WTC11 (cell line): ENCODE measurements around the gene KIF21A. TPM values are rescaled to one million over a fixed set of nuclear protein-coding genes. Genes with fewer than 3 reads are reported as not detected.

Source experiments
- ATAC-seq: fragments of 200-7000 bp; cut with Tn5 transposase; 2 replicates; pipeline ENCODE4 v1.10.0; 2021; ENCODE audit warnings: mild to moderate bottlenecking, moderate library complexity
- CTCF ChIA-PET: fragments of 300-600 bp; sonication (Branson Sonifier 250); formaldehyde crosslinking; loops from one replicate; lab custom pipeline; 2021; ENCODE audit warnings: antibody characterized with exemption; lab: Charles Lee
- POLR2A ChIA-PET: fragments of 350-600 bp; sonication (Branson Sonifier 250); formaldehyde crosslinking; loops from one replicate; lab custom pipeline; 2021; ENCODE audit warnings: antibody characterized with exemption; lab: Charles Lee
- DNase-seq: peaks from one replicate; pipeline ENCODE4 v3.0.0; 2021; ENCODE audit warnings: low spot score
- H3K27ac Mint-ChIP-seq: 2 replicates; pipeline ENCODE4 v1.8.0; 2021; ENCODE audit warnings: mixed read lengths
- H3K27me3 Mint-ChIP-seq: 2 replicates; pipeline ENCODE4 v1.8.0; 2021; ENCODE audit warnings: low read depth, mild to moderate bottlenecking, moderate library complexity, mixed read lengths
- H3K36me3 Mint-ChIP-seq: 2 replicates; pipeline ENCODE4 v1.8.0; 2021; ENCODE audit warnings: mixed read lengths
- H3K4me1 Mint-ChIP-seq: 2 replicates; pipeline ENCODE4 v1.8.0; 2022; ENCODE audit warnings: mixed read lengths
- H3K4me3 Mint-ChIP-seq: 2 replicates; pipeline ENCODE4 v1.8.0; 2021; ENCODE audit warnings: mild to moderate bottlenecking, moderate library complexity, mixed read lengths
- H3K9me3 Mint-ChIP-seq: 2 replicates; pipeline ENCODE4 v1.8.0; 2021; ENCODE audit warnings: mixed read lengths
- CREM ChIP-seq: sonication (generic); formaldehyde crosslinking; IDR thresholded peaks from 2 replicates; pipeline ENCODE4 v1.8.1; 2022; ENCODE audit warnings: mild to moderate bottlenecking, missing genetic modification reagents, moderate library complexity
- EMX1 ChIP-seq: fragments of 250-450 bp; sonication (Bioruptor Pico); IDR thresholded peaks from 2 replicates; pipeline ENCODE4 v1.8.0; 2021; ENCODE audit warnings: mild to moderate bottlenecking
- ESRRA ChIP-seq: sonication (generic); formaldehyde crosslinking; IDR thresholded peaks from 2 replicates; pipeline ENCODE4 v1.8.1; 2022; ENCODE audit warnings: mild to moderate bottlenecking, missing genetic modification reagents, borderline replicate concordance
- KAT7 ChIP-seq: sonication (generic); formaldehyde crosslinking; IDR thresholded peaks from 2 replicates; pipeline ENCODE4 v1.8.1; 2023; ENCODE audit warnings: missing genetic modification reagents, mild to moderate bottlenecking, borderline replicate concordance
- MAX ChIP-seq: sonication (generic); formaldehyde crosslinking; IDR thresholded peaks from 2 replicates; pipeline ENCODE4 v1.8.0; 2022; ENCODE audit warnings: mild to moderate bottlenecking, missing genetic modification reagents
- NFATC4 ChIP-seq: fragments of 250-450 bp; sonication (Bioruptor Pico); IDR thresholded peaks from 2 replicates; pipeline ENCODE4 v1.9.0; 2021; ENCODE audit warnings: mild to moderate bottlenecking
- NFE2L1 ChIP-seq: sonication (generic); formaldehyde crosslinking; IDR thresholded peaks from 2 replicates; pipeline ENCODE4 v1.8.1; 2023; ENCODE audit warnings: missing genetic modification reagents
- NR3C1 ChIP-seq: sonication (generic); formaldehyde crosslinking; conservative IDR thresholded peaks from 2 replicates; pipeline ENCODE4 v1.8.1; 2023; ENCODE audit warnings: low read depth, mild to moderate bottlenecking, missing genetic modification reagents
- PRDM15 ChIP-seq: sonication (generic); formaldehyde crosslinking; IDR thresholded peaks from 2 replicates; pipeline ENCODE4 v1.8.0; 2022; ENCODE audit warnings: missing genetic modification reagents
- PRRX2 ChIP-seq: fragments of 250-450 bp; sonication (Bioruptor Pico); IDR thresholded peaks from 2 replicates; pipeline ENCODE4 v1.8.0; 2021; ENCODE audit warnings: mild to moderate bottlenecking
- RELA ChIP-seq: sonication (generic); formaldehyde crosslinking; IDR thresholded peaks from 2 replicates; pipeline ENCODE4 v1.8.1; 2022; ENCODE audit warnings: missing genetic modification reagents, mild to moderate bottlenecking, borderline replicate concordance
- SOX15 ChIP-seq: fragments of 250-450 bp; sonication (Bioruptor Pico); IDR thresholded peaks from 2 replicates; pipeline ENCODE4 v1.9.0; 2021; ENCODE audit warnings: mild to moderate bottlenecking
- TEAD1 ChIP-seq: sonication (generic); formaldehyde crosslinking; IDR thresholded peaks from 2 replicates; pipeline ENCODE4 v1.8.0; 2022; ENCODE audit warnings: mild to moderate bottlenecking, missing genetic modification reagents
- ZBTB43 ChIP-seq: sonication (generic); formaldehyde crosslinking; IDR thresholded peaks from 2 replicates; pipeline ENCODE4 v1.8.1; 2023; ENCODE audit warnings: mild to moderate bottlenecking, missing genetic modification reagents
- ZNF416 ChIP-seq: fragments of 250-450 bp; sonication (Bioruptor Pico); IDR thresholded peaks from 2 replicates; pipeline ENCODE4 v1.9.0; 2021; ENCODE audit warnings: mild to moderate bottlenecking, inconsistent platforms
- ZNF512 ChIP-seq: sonication (generic); formaldehyde crosslinking; IDR thresholded peaks from 2 replicates; pipeline ENCODE4 v1.8.1; 2022; ENCODE audit warnings: missing genetic modification reagents, borderline replicate concordance
- ZNF671 ChIP-seq: fragments of 250-450 bp; sonication (Bioruptor Pico); IDR thresholded peaks from 2 replicates; pipeline ENCODE4 v1.8.0; 2021; ENCODE audit warnings: mild to moderate bottlenecking
- total RNA-seq: library from RNA; stranded (reverse); gene quantifications from 3 replicates; pipeline ENCODE4 v1.2.3, GENCODE V29; 2021
- TF ChIP-seq, protein P1 (sequence below): sonication (generic); formaldehyde crosslinking; IDR thresholded peaks from 2 replicates; pipeline ENCODE4 v1.8.1; 2023; ENCODE audit warnings: mild to moderate bottlenecking, moderate library complexity, missing genetic modification reagents
- TF ChIP-seq, protein P2 (sequence below): sonication (generic); formaldehyde crosslinking; IDR thresholded peaks from 2 replicates; pipeline ENCODE4 v1.8.0; 2023; ENCODE audit warnings: missing genetic modification reagents, mild to moderate bottlenecking, borderline replicate concordance

The KIF21A gene
- total RNA-seq, 1 experiment from 2014 or later = 34.7 TPM

- POLR2A ChIA-PET = no interaction called here
- no peak for ATAC-seq
- CTCF ChIA-PET = interaction anchor here (1.4 to 1.6 kb wide), 2 partner anchors 10 to 28 kb away, joined by 4 to 5 read pairs; no protein-coding TSS in a partner anchor
These were observed 39.5 kb downstream of the KIF21A start for GRCh38 chr12:39403376-39403775.

DNA sequence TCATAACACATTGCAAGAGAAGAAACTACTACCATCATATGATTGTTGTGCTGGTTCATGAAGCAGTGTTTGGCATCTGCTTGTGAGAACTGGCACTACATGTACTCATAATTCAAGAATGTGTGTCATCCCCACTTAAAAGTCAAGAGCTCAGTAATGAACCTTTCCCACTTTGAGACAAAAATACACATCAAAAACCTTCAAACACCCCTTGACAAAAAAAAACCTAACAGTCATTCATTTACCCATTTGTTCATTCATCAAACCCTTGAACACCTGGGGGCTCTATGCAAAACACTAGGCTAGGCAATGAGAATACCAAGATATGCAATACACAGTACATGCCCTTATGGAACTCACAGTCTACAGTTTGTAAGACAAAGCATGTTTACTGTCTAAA lies 40.0 kb downstream of the KIF21A start:
- no peak for TF ChIP-seq ZBTB43
- no peak for TF ChIP-seq ZNF416 (CRISPR knock-in tag)
- no peak for TF ChIP-seq RELA (CRISPR knock-in tag)
- TF ChIP-seq ESRRA (CRISPR knock-in tag) = no peak
- no peak for TF ChIP-seq NFATC4
- no peak for TF ChIP-seq NR3C1 (CRISPR knock-in tag)
- no peak for TF ChIP-seq PRDM15 (CRISPR knock-in tag)
- no peak for TF ChIP-seq SOX15 (CRISPR knock-in tag)
- TF ChIP-seq TEAD1 = no peak

More at GRCh38 chr12:39403376-39403775, 39.5 kb downstream of the KIF21A start:
- Mint-ChIP-seq H3K4me1 (peaks cover 45% of the 10 kb centered on the region), H3K27ac (no peak overlapping the region), H3K27me3 (no peaks in the 10 kb centered on the region), H3K4me3 (no peak overlapping the region), H3K36me3 (no peaks in the 10 kb centered on the region), H3K9me3 (no peaks in the 10 kb centered on the region)
- no peak for TF ChIP-seq ZNF512
- no peak for DNase-seq

GRCh38 chr12:39401459-39401858 lies 41.5 kb downstream of the KIF21A start:
- CTCF ChIA-PET = no interaction called here
- Mint-ChIP-seq H3K27me3 (no peaks in the 10 kb centered on the region), H3K4me3 (no peak overlapping the region)
- TF ChIP-seq EMX1 (CRISPR knock-in tag) (no peak), CREM (CRISPR knock-in tag) (no peak), ZNF671 (CRISPR knock-in tag) (no peak), NFE2L1 (no peak), PRRX2 (CRISPR knock-in tag) (no peak), KAT7 (CRISPR knock-in tag) (no peak), MAX (CRISPR knock-in tag) (no peak)
- TF ChIP-seq, protein P1, sequence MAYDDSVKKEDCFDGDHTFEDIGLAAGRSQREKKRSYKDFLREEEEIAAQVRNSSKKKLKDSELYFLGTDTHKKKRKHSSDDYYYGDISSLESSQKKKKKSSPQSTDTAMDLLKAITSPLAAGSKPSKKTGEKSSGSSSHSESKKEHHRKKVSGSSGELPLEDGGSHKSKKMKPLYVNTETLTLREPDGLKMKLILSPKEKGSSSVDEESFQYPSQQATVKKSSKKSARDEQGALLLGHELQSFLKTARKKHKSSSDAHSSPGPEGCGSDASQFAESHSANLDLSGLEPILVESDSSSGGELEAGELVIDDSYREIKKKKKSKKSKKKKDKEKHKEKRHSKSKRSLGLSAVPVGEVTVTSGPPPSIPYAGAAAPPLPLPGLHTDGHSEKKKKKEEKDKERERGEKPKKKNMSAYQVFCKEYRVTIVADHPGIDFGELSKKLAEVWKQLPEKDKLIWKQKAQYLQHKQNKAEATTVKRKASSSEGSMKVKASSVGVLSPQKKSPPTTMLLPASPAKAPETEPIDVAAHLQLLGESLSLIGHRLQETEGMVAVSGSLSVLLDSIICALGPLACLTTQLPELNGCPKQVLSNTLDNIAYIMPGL = no peak
- TF ChIP-seq, protein P2, sequence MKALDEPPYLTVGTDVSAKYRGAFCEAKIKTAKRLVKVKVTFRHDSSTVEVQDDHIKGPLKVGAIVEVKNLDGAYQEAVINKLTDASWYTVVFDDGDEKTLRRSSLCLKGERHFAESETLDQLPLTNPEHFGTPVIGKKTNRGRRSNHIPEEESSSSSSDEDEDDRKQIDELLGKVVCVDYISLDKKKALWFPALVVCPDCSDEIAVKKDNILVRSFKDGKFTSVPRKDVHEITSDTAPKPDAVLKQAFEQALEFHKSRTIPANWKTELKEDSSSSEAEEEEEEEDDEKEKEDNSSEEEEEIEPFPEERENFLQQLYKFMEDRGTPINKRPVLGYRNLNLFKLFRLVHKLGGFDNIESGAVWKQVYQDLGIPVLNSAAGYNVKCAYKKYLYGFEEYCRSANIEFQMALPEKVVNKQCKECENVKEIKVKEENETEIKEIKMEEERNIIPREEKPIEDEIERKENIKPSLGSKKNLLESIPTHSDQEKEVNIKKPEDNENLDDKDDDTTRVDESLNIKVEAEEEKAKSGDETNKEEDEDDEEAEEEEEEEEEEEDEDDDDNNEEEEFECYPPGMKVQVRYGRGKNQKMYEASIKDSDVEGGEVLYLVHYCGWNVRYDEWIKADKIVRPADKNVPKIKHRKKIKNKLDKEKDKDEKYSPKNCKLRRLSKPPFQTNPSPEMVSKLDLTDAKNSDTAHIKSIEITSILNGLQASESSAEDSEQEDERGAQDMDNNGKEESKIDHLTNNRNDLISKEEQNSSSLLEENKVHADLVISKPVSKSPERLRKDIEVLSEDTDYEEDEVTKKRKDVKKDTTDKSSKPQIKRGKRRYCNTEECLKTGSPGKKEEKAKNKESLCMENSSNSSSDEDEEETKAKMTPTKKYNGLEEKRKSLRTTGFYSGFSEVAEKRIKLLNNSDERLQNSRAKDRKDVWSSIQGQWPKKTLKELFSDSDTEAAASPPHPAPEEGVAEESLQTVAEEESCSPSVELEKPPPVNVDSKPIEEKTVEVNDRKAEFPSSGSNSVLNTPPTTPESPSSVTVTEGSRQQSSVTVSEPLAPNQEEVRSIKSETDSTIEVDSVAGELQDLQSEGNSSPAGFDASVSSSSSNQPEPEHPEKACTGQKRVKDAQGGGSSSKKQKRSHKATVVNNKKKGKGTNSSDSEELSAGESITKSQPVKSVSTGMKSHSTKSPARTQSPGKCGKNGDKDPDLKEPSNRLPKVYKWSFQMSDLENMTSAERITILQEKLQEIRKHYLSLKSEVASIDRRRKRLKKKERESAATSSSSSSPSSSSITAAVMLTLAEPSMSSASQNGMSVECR (CRISPR knock-in tag) = no peak
- TF ChIP-seq, all 79 proteins: peak for 0
- peaks cover 35% of the 10 kb centered on the region for H3K4me1 Mint-ChIP-seq
- DNase-seq (no peak), ATAC-seq (no peak)
- H3K27ac Mint-ChIP-seq = no peak overlapping the region
- H3K36me3 Mint-ChIP-seq = no peaks in the 10 kb centered on the region
- POLR2A ChIA-PET = no interaction called here
- no peaks in the 10 kb centered on the region for H3K9me3 Mint-ChIP-seq

More for the DNA sequence above, 40.0 kb downstream of the KIF21A start:
- Mint-ChIP-seq H3K4me3 (no peak overlapping the region), H3K9me3 (no peaks in the 10 kb centered on the region), H3K4me1 (peaks cover 43% of the 10 kb centered on the region), H3K36me3 (no peaks in the 10 kb centered on the region), H3K27ac (no peak overlapping the region), H3K27me3 (no peaks in the 10 kb centered on the region)
- ATAC-seq = no peak
- DNase-seq = no peak
- ChIA-PET CTCF (interaction anchor here (1.4 kb wide), 1 partner anchor 27 kb away, joined by 5 read pairs; no protein-coding TSS in a partner anchor), POLR2A (no interaction called here)
